Vagina (tissue), 2 donors: ENCODE data around the gene DNM1L. TPM values are rescaled to one million over a fixed set of nuclear protein-coding genes. Genes with fewer than 3 reads are reported as not detected.

Experiments used
- DNase-seq, 2 donors: peaks; one replicate each; pipeline ENCODE4 v3.0.0-alpha.2; 2017; ENCODE audit errors: extremely low spot score in 2 of 2
- H3K27ac ChIP-seq: fragments of 200-600 bp; sonication (generic); one replicate; pipeline ENCODE4 v1.5.1; 2019
- H3K27me3 ChIP-seq: fragments of 200-600 bp; sonication (generic); one replicate; pipeline ENCODE4 v1.5.1; 2019
- H3K36me3 ChIP-seq, 2 donors: fragments of 200-600 bp; sonication (generic); one replicate each; pipeline ENCODE4 v1.5.1; 2017 to 2019
- H3K4me1 ChIP-seq: fragments of 200-600 bp; sonication (generic); one replicate; pipeline ENCODE4 v1.5.1; 2019
- H3K4me3 ChIP-seq, 2 donors: fragments of 200-600 bp; sonication (generic); 1 replicate in 1 of 2; 2 replicates in 1 of 2; pipeline ENCODE4 v1.5.1; 2016 to 2019
- H3K9me3 ChIP-seq: fragments of 200-600 bp; sonication (generic); one replicate; pipeline ENCODE4 v1.5.1; 2019
- POLR2A ChIP-seq, 2 donors: fragments of 450-650 bp; IDR thresholded peaks; one replicate each; pipeline ENCODE4 v1.6.1; 2017; ENCODE audit warnings: antibody characterized with exemption in 2 of 2, mild to moderate bottlenecking in 2 of 2, moderate library complexity in 2 of 2
- POLR2AphosphoS5 ChIP-seq, 2 donors: sonication (generic); formaldehyde crosslinking; IDR thresholded peaks; one replicate each; pipeline ENCODE4 v1.9.0; 2017; ENCODE audit warnings: antibody characterized with exemption in 2 of 2, mild to moderate bottlenecking in 2 of 2, low read depth in 1 of 2; ENCODE audit not compliant: insufficient read depth in 1 of 2
- intact Hi-C: fragments of 100-400 bp; cut with DNase I; formaldehyde crosslinking; loops from one replicate; pipeline ENCODE4 v1.15.1; 2023
- total RNA-seq: library from RNA; depleted of rRNA; stranded (reverse); fragments of >200 nt; gene quantifications from one replicate; pipeline ENCODE4 v1.2.3, GENCODE V29; 2016
- TF ChIP-seq, protein P1 (sequence below), 3 experiments: fragments of 450-650 bp in 2 of 3; fragments of 200-600 bp in 1 of 3; sonication (generic) in 1 of 3; IDR thresholded peaks; one replicate each; pipeline ENCODE4 v1.5.1; 2017 to 2019; ENCODE audit warnings: antibody characterized with exemption in 3 of 3, mild to moderate bottlenecking in 2 of 3, moderate library complexity in 2 of 3

DNM1L gene
- 81.8 TPM for total RNA-seq

DNA sequence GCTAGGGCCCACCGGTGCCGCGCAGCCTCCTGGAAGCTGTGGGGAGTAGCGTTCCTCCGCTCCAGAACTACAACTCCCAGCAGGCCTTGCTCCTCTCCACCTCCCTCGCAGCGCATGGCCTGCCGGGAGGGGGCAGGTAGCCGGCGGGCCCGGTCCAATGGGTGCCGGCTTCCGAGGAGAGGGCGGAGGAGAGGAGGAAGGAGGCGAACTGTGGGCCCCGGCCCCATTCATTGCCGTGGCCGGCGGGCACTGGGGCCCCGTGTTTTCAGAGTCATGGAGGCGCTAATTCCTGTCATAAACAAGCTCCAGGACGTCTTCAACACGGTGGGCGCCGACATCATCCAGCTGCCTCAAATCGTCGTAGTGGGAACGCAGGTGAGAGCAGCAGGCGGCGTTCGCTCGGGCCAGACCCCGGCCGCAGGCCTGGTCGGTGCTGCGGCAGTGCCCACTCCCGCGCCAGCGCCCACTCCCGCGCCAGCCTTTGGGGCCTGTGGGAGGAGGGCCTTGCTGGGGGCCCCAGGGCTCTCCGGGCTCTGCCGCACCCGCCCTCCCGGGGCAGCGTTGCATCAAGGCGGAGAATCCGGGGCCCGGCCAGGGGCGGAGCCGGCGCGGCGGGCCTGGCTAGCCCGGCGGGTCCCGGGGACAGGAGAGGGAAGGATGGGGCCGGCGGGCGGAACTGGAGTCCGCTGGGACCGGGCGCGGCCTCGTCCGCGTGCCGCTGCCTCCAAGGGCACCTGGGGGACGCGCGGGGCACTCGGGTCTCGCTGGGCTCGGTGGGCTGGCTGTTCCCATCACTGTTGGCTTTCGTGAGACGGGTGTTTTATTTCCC is at the start of gene DNM1L:
TSS of gene DNM1L (plus strand) at position 211 of the 829 bp plus-strand sequence. CDS start at position 274, 63 bp downstream.
- Histone ChIP-seq H3K9me3 (no peaks in the 10 kb centered on the region), H3K4me3 (peak within 1 kb of the TSS; percentile 73 to 89), H3K27ac (peak within 1 kb of the TSS; percentile 87), H3K4me1 (peaks cover 14% of the 10 kb centered on the region), H3K36me3 (no peaks in the 10 kb centered on the region), H3K27me3 (no peaks in the 10 kb centered on the region)
- TF ChIP-seq POLR2A (IDR thresholded peaks at IDR 0.05) (peak in 1 of 2 donors; percentile 64), POLR2AphosphoS5 (IDR thresholded peaks at IDR 0.05; ENCODE audit: insufficient read depth in 1 of 2, low read depth in 1 of 2) (peak; percentile 94)
- TF ChIP-seq, protein P1, sequence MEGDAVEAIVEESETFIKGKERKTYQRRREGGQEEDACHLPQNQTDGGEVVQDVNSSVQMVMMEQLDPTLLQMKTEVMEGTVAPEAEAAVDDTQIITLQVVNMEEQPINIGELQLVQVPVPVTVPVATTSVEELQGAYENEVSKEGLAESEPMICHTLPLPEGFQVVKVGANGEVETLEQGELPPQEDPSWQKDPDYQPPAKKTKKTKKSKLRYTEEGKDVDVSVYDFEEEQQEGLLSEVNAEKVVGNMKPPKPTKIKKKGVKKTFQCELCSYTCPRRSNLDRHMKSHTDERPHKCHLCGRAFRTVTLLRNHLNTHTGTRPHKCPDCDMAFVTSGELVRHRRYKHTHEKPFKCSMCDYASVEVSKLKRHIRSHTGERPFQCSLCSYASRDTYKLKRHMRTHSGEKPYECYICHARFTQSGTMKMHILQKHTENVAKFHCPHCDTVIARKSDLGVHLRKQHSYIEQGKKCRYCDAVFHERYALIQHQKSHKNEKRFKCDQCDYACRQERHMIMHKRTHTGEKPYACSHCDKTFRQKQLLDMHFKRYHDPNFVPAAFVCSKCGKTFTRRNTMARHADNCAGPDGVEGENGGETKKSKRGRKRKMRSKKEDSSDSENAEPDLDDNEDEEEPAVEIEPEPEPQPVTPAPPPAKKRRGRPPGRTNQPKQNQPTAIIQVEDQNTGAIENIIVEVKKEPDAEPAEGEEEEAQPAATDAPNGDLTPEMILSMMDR (IDR thresholded peaks at IDR 0.05): no peak
- peak in 1 of 2 donors; percentile 92 for DNase-seq
- intact Hi-C loops: loop anchor here (5.0 kb wide), 1 partner anchor 222 kb away; no protein-coding TSS in a partner anchor

DNA sequence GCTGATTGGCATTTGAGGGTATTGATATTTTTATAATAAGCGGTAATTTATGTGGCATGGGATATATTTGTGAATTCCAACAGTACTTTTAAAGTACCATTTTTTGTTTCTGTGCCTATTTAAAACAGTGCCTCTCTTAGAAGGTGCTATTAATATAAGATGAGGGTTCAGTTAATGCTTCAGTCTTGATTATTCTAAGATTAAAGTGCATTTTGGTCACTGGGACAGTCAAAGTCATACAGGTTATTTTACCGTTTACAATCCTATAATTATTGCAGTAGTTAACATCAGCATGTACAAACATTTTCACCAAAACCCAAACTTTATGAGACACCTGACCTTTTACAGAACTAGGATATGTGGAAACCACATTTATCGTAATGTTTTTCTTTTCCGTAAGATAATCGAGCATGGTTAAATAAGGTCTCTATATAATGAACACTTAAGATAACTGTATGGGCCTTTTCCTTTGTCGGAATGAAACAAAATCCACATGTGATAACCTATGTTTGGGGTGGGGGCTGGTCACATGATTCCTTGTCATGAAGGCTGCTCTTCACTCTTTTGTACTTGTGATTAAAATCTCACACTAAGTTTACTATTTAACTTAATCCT is 37.7 kb upstream of the DNM1L start:
- no peaks in the 10 kb centered on the region for H3K27me3 ChIP-seq
- no peak for DNase-seq
- no peak overlapping the region for H3K27ac ChIP-seq
- H3K4me1 ChIP-seq: no peaks in the 10 kb centered on the region
- peaks cover 0 to 57% of the 10 kb centered on the region in 2 donors for H3K36me3 ChIP-seq
- no peak overlapping the region for H3K4me3 ChIP-seq
- TF ChIP-seq POLR2A (IDR thresholded peaks at IDR 0.05) (no peak), POLR2AphosphoS5 (IDR thresholded peaks at IDR 0.05; ENCODE audit: insufficient read depth in 1 of 2, low read depth in 1 of 2) (no peak)
- TF ChIP-seq, protein P1 (IDR thresholded peaks at IDR 0.05): no peak
- H3K9me3 ChIP-seq: no peaks in the 10 kb centered on the region
- intact Hi-C loops: loop anchor here (5.0 kb wide), 1 partner anchor 269 kb away; no protein-coding TSS in a partner anchor

DNA sequence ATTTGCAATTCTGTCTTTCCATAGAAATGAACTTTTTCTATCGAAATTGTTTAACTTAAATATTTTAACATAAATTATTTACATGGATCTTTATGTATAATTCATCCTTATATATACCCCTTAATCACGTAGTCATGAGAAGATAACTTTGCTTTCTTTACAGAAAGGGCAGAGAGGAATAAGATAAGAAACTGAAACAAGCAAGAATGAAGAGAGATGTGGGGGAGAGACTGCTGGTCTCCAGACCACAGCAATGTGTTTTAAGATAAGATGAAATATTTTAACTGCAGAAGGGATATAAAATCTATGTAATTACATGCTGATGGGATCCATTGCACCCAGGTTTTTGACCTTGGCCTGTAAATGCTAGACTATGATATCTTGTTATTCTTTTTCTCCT is 34.7 kb upstream of the DNM1L start:
- intact Hi-C loops: loop anchor here (5.0 kb wide), 1 partner anchor 272 kb away; no protein-coding TSS in a partner anchor

DNA sequence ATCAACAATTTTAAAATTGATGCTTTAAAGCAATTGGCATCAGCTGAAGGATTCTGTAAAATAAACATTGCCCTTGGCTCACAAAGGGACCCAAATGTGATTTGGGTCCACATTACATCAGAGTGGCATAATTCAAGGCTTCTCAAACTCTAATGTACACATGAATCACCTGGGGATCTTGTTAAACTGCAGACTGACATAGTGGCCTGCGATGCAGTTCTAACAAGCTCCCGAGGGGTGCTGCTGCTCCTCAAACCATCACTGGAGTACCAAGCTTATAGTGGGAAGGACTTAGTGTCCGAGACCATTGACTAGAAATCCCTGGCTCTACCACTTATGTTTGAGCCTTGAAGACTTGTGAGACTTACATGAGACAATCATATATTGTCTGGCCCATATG is 31.8 kb upstream of the DNM1L start:
- H3K4me1 ChIP-seq: no peaks in the 10 kb centered on the region
- intact Hi-C loops: no loop called here
- no peaks in the 10 kb centered on the region for H3K9me3 ChIP-seq
- no peak for TF ChIP-seq POLR2AphosphoS5 (IDR thresholded peaks at IDR 0.05; ENCODE audit: insufficient read depth in 1 of 2, low read depth in 1 of 2)
- no peak for TF ChIP-seq POLR2A (IDR thresholded peaks at IDR 0.05)
- TF ChIP-seq, protein P1 (IDR thresholded peaks at IDR 0.05): no peak
- H3K27ac ChIP-seq: no peak overlapping the region
- no peak for DNase-seq
- peaks cover 0 to 9% of the 10 kb centered on the region in 2 donors for H3K36me3 ChIP-seq
- no peaks in the 10 kb centered on the region for H3K27me3 ChIP-seq
- no peak overlapping the region for H3K4me3 ChIP-seq

More for the DNA sequence above, 34.7 kb upstream of the DNM1L start:
- H3K36me3 ChIP-seq: peaks cover 0 to 29% of the 10 kb centered on the region in 2 donors
- no peaks in the 10 kb centered on the region for H3K9me3 ChIP-seq
- no peak for TF ChIP-seq POLR2A (IDR thresholded peaks at IDR 0.05)
- H3K4me3 ChIP-seq: no peak overlapping the region
- DNase-seq: no peak
- no peaks in the 10 kb centered on the region for H3K4me1 ChIP-seq
- no peak overlapping the region for H3K27ac ChIP-seq
- no peaks in the 10 kb centered on the region for H3K27me3 ChIP-seq

DNA sequence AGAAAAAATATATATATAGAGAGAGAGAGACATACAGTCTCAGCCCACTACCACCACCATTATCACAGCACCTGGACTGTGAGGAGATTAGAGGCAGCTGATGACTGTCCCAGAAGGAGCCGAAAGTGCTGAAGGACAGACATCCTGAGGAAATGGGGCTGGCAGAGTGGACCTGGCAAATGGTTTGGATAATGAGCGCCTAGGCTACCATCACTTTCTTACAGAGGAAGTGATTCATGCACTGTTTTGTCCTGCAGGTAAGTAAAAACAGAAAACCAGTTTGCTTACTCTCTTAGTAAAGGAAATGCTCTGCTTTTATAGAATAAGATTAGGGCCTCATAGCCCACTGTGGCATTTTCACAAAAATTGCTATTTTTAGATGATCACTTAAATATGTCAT is 28.6 kb upstream of the DNM1L start:
- Histone ChIP-seq H3K9me3 (no peaks in the 10 kb centered on the region), H3K4me1 (no peaks in the 10 kb centered on the region), H3K36me3 (no peaks in the 10 kb centered on the region), H3K4me3 (no peak overlapping the region), H3K27ac (no peak overlapping the region), H3K27me3 (no peaks in the 10 kb centered on the region)
- intact Hi-C loops: no loop called here
- DNase-seq: no peak
- TF ChIP-seq POLR2AphosphoS5 (IDR thresholded peaks at IDR 0.05; ENCODE audit: insufficient read depth in 1 of 2, low read depth in 1 of 2) (no peak), POLR2A (IDR thresholded peaks at IDR 0.05) (no peak)
- TF ChIP-seq, protein P1 (IDR thresholded peaks at IDR 0.05): no peak
